Mesenteric fat pad (tissue), 1 donor: ENCODE results near the gene DSG3. TPM values are rescaled to one million over a fixed set of nuclear protein-coding genes. Genes with fewer than 3 reads are reported as not detected.
"Not testable (repeated sequence)": the region's sequence is repeated elsewhere in the genome, so short reads cannot be mapped to it uniquely, and the experiment has no call there.

Experiments used
- DNase-seq: peaks from one replicate; pipeline ENCODE4 v3.0.0-alpha.2; 2020; ENCODE audit warnings: low spot score
- total RNA-seq: library from RNA; stranded (reverse); fragmentation: NEBNext Ultra II Directional; extraction: Animal tissue kit (Norgen Biotek cat#: 25700); gene quantifications from one replicate; pipeline ENCODE4 v1.2.1, GENCODE V29; 2021
- donor health status: DM: yes; HTN: yes; CAD: no.

Gene DSG3
- total RNA-seq, 1 donor from 2014 or later, result not detected

DNA sequence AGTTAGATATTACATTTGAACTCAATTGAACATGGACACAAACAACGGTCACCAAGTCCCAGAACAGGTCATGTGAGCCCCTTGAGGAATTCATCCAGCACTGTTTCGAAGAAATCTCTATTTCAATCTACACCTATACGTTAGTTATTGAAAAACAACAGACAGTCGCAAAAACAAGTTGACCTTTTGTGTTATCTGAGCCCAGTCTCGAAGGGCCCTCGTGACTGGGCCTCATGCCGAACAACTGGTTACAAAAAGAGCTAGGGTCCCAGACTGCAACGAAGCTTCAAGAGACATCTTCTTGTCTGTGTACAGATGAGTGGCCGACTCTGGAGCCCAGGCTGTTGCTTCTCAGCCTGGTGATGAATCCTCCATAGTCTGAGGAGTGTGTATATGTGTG is 45.1 kb downstream of the DSG3 start:
- no peak for DNase-seq

DNA sequence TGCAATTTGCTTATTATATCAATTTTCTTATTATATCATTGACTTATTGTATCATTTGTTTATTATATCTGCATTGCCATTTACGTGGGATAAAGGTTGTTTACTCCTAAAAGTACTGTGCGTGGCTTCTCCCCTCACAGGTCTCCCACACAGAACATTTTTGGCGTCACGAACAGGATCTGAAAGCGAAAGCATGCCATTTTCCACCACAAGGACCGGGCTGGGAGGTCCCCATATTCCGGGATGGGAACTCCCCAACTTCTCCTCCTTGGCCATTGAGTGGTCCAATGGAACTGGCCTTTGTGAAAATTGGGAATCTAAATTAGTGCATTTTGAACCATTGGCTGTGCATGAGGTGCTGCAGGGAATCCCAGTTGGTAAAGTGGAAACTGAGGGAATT is 45.6 kb downstream of the DSG3 start:
- DNase-seq, result no peak

DNA sequence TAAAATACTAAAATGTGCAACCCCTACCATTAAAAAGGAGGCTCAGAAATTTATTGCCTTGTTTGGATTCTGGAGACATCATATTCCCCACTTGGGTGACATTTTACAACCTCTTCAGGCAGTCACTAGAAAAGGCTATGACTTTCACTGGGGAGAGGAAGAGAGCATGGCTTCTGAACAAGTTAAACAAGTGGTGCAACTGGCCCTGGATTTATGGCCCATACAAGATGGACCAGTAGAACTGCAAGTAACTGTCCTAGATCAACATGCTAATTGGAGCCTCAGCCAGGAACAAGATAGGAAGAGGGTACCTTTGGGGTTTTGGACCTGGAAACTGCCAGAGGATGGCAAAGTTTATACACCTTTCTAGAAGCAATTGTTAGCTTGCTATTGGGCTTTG is 46.4 kb downstream of the DSG3 start:
- DNase-seq, result no peak

- DNase-seq, result not testable (repeated sequence)
These were observed 47.2 kb downstream of the DSG3 start for GRCh38 chr18:31494705-31495244.

GRCh38 chr18:31497404-31497835 is 49.9 kb downstream of the DSG3 start:
- no peak for DNase-seq

- peak; percentile 92 for DNase-seq
These were observed 50.5 kb downstream of the DSG3 start, which contains the start of gene DSG2 for GRCh38 chr18:31497836-31498573. TSS of gene DSG2 (plus strand) at chr18:31498177. CDS start at chr18:31498252, 75 bp downstream.

- no peak for DNase-seq
These were observed 51.3 kb downstream of the DSG3 start for GRCh38 chr18:31498574-31499524.

- DNase-seq, result no peak
These were observed 52.6 kb downstream of the DSG3 start for GRCh38 chr18:31500051-31500688.

DNA sequence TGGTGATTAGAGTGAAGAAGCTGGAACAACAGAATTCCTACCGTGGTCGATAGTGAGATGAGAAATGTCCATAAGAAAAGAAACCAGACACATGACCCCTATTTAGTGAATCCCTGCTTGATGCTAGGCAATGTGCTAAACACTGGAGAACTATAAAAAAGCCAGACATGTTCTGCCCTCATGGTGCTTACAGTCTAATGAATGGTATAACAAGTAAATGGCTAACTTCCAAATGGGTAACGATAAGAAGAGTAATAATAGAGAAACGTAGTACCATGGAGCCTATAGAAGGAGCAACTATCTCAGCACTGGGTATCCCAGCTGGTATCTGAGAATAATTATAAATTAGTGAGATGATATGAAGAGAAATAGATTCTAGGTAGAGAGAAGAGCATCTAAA is 55.5 kb downstream of the DSG3 start:
- no peak for DNase-seq

DNA sequence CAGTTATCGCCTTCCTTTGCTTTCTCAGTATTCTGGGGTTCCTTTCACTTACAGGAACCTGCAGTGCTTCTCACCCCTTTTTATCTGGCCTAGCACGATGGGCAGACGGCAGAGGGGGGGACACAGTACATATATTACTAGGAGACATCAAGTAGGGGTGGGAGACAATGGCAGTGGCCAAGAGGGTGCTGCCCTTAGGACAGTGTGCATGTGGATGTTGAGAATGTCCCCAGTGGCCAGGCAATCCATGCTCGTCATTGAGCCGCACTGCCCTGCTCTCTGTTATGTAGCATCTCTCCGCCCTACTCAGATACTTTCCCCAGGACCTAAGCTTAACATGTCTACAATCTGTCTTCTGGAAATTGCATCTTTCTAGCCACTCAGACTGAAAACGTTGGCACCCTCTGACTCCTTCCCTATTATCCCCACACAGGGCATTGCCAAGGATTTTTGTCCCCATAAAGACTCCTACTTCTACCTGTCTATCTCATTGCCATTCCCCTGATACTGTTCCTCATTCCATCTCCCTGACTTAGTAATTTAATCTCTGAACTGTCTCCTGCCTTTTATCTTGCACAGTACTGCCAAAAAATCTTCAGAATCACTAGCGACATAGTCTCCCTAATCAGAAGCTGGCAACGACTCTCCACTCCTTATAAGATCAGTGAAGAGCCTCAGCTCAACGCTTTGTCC is 57.1 kb downstream of the DSG3 start:
- DNase-seq, result no peak

- DNase-seq, result no peak
These were observed 57.6 kb downstream of the DSG3 start for GRCh38 chr18:31505156-31505555.

DNA sequence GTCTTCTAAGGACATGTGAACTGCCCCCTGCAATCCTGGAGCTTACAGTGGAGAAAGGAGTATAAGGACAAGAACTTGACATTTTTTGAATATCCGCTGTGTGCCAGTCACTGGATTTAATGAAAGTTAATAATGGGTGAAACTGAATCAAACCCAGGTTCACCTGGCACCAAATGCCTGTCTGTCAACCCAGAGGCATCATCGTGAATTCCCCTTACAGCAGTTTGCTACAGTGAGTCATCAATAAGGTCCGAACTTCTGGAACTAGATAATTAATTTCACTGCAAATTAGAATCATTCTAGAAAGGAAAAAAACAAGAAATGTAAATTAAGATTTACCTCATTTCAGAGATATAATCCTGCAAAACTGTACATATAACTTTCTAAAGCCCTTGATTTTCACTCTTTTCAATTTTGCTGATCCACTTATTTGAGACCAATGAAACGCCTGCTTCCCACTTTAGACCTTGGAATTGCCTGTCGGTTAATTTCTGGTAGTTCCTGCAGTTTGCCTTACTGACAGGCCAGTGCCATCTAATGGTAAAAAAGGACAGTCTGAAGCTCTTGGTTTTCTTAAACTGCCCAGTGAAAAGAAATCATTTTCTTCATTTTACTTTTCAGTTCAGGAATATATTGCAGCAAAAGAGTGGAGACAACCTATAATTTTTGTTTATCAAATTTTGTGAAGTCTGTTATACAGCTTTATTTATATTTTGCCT is 58.6 kb downstream of the DSG3 start:
- no peak for DNase-seq

GRCh38 chr18:31507124-31507523 is 59.6 kb downstream of the DSG3 start:
- not testable (repeated sequence) for DNase-seq

DNA sequence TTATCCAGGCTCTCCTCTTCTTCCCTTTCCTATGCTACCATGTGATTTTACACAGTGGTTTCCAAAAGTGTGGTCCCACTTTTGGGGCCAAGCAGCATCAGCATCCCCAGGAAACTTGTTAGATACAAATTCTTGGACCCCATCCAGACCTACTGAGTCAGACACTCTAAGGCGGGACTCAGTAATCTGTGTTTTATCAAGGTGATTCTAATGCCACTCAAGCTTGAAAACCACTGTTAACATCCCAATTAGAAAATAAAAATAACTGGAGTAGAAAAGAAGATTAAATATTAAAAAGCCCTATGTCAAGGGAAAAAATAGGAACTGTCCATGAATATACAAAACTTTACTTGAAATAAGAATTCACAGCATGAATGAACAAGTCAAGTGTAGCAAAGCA is 61.2 kb downstream of the DSG3 start:
- DNase-seq, result no peak

DNA sequence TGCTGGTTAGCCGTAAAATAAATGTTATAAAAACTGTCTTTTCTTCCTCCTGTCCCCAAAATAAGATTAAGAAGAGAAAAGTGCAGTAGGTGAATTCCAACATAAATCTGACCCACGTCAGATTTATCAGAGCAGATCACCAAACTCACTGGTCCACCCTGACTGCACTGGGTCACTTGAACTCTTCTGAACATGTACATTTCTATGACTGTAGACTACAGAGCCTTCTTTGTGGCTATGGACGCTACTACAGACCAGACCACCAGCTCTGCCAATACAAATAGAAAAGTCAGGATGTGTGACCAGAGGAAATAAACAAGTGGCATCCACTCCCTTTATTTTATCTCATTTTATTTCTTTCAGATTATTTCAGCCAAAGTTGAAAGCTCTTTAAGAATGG is 62.0 kb downstream of the DSG3 start:
- no peak for DNase-seq

GRCh38 chr18:31510319-31510718 is 62.8 kb downstream of the DSG3 start:
- no peak for DNase-seq

DNA sequence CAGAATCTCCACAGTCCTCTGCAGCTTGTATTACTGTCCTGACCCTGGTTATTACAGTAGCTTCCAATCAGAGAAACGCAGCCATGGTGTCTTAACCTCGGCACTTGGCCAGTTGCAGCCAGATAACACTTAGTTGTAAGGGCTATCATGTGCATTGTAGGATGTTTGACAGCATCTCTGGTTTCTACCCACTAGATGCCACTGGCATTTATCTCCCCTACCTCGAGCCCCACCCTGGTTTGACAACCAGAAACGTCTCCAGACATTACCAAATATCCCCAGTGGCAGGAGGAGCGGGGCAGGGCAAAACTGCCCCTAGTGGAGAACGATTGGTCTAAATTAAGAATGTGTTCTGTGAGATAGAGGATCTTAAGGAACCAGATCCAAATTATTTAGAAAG is 63.6 kb downstream of the DSG3 start:
- DNase-seq, result no peak

GRCh38 chr18:31512203-31512764 is 64.7 kb downstream of the DSG3 start:
- no peak for DNase-seq

DNA sequence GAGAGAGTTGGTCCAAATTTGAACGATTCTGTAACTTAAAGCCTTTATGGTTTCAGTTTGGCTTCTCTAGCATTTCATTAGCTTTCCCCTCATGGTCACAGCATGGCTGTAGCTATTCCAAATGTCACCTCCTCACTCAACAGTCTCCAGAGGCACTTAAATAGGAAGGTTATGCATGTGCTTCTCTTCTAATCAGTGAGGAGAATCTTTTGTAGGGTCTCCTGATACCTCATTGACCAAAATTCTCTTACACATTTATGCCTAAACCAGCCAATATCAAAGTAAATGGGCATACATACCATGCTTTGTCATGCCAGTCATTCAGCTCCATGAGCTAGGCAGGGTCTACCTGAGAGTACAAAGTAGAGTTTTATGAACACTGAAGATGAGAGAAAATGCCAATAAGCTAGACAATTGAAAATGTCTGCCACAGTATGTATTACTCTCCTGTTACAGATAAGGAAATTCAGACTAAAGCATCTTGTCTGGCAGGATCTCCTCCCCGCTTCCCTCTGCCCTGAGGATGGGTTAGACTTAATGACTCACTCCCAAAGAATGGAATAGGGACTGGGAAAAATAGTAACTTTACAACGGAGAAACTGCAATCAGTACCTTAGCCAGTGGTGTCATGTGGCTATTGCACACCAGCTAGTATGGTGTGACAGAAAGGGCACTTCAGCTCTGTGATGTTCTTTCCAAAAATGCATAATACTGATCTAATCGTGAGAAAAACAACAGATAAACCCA is 65.8 kb downstream of the DSG3 start:
- DNase-seq, result no peak
